ENCODE measurements around the gene C1GALT1.

DNA sequence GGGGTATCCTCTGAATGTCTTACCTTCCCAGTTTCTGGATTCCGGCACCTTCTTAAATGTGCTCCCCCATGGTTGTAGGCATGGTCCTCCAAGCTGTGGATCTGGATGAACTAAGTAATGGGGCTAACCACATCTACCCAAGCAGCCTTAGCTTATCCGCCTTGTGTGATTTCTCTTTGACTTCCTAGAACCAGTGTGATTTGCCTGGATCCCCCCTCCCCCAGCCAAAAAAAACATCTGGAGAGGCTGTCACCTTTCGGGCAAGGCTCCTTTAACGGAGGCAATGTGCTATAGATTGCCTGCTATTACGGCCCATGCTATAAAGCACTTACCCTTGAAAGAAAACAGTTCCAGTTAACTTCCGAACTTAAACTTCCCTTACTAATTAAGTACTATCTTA lies 33.9 kb downstream of the C1GALT1 start:
- TF ChIP-seq, protein P1, sequence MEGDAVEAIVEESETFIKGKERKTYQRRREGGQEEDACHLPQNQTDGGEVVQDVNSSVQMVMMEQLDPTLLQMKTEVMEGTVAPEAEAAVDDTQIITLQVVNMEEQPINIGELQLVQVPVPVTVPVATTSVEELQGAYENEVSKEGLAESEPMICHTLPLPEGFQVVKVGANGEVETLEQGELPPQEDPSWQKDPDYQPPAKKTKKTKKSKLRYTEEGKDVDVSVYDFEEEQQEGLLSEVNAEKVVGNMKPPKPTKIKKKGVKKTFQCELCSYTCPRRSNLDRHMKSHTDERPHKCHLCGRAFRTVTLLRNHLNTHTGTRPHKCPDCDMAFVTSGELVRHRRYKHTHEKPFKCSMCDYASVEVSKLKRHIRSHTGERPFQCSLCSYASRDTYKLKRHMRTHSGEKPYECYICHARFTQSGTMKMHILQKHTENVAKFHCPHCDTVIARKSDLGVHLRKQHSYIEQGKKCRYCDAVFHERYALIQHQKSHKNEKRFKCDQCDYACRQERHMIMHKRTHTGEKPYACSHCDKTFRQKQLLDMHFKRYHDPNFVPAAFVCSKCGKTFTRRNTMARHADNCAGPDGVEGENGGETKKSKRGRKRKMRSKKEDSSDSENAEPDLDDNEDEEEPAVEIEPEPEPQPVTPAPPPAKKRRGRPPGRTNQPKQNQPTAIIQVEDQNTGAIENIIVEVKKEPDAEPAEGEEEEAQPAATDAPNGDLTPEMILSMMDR (IDR thresholded peaks at IDR 0.05) = no peak
- TF ChIP-seq POLR2A (IDR thresholded peaks at IDR 0.05) = no peak

All from thyroid gland (tissue), 4 donors.